ENCODE data around the gene MAP1LC3A. TPM values are rescaled to one million over a fixed set of nuclear protein-coding genes. Genes with fewer than 3 reads are reported as not detected.

The MAP1LC3A gene
- total and polyA plus RNA-seq, 8 donors = 11.7 to 98.4 (median 50.4) TPM

DNA sequence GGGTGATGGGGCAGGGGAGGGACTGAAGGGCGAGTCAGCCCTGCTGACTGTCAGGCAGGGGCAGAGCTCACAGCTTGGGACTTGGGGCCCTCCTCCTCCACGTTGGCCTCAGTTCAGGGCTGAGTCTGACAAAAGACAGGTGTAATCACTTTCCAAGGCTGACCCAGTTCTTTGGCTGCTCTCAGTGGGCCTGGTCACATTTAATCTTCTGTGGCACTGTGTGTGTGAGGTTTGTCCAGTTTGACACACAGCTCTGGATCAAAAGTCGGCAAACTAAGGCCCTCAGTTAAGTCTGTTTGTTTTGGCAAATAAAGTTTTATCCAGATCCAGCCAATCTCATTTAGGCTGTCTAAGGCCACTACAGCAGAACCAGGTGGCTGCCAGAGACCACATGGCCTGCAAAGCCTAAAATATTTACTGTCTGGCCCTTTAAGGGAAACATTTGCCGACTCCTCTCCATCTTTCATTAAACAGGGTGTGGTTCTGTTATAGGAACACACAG lies 5.1 kb upstream of the MAP1LC3A start:
- H3K27ac ChIP-seq = peak overlapping the region; percentile 16 to 78 (median 48)
- intact Hi-C loops (cut with DNase I; ENCODE audit: low total_unique reads) = no loop called here
- 17 to 33% (median 23%) methylated on average over 4 of the region's 4 CpGs for WGBS, 5 donors

DNA sequence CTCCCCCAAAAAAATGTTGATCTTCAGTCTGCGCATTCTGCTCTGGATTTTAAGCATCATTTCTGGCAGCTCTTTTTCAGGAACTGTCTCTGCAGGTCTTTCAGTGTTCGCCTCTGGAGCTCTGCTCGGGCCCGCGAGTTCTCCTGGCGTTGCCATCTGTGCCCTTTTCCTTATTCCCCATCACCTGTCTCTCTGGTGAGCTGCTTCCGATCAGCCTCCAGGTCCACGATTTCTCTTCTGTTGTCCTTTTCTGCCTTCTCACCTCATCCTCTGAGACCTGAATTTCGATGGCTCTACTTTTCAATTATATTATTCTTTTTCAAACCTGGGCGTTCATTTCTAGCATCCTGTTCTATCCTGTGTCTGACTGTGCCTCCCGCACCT lies 590 bp upstream of the MAP1LC3A start:
- Histone ChIP-seq H3K4me3 (peak overlapping the region; percentile 60 to 89 (median 76)), H3K36me3 (peaks cover 0 to 3% (median 0%) of the 10 kb centered on the region in 4 donors), H3K27ac (peak overlapping the region; percentile 74 to 97 (median 95)), H3K27me3 (no peaks in the 10 kb centered on the region), H3K4me1 (peaks cover 10 to 35% (median 29%) of the 10 kb centered on the region in 4 donors), H3K9me3 (no peaks in the 10 kb centered on the region)
- intact Hi-C loops (cut with DNase I; ENCODE audit: low total_unique reads) = no loop called here
- WGBS, 5 donors = 21 to 28% (median 25%) methylated on average over 11 of the region's 11 CpGs
- TF ChIP-seq POLR2A (IDR thresholded peaks at IDR 0.05) = no peak
- no peak for TF ChIP-seq CTCF (IDR thresholded peaks at IDR 0.05)
- TF ChIP-seq EP300 (IDR thresholded peaks at IDR 0.05) = no peak
- no peak for TF ChIP-seq POLR2AphosphoS5 (IDR thresholded peaks at IDR 0.05)
- peak in 1 of 2 donors; percentile 48 for DNase-seq

More for the DNA sequence above, 5.1 kb upstream of the MAP1LC3A start:
- H3K36me3 ChIP-seq = no peaks in the 10 kb centered on the region
- TF ChIP-seq CTCF (IDR thresholded peaks at IDR 0.05) (no peak), EP300 (IDR thresholded peaks at IDR 0.05) (no peak), POLR2A (IDR thresholded peaks at IDR 0.05) (no peak), POLR2AphosphoS5 (IDR thresholded peaks at IDR 0.05) (peak in 1 of 3 donors; percentile 35)
- DNase-seq = peak; percentile 41 to 77
- H3K27me3 ChIP-seq = no peaks in the 10 kb centered on the region
- H3K4me1 ChIP-seq = peaks cover 0 to 30% (median 23%) of the 10 kb centered on the region in 4 donors
- no peak overlapping the region for H3K4me3 ChIP-seq
- no peaks in the 10 kb centered on the region for H3K9me3 ChIP-seq

- Histone ChIP-seq H3K4me3 (peak overlapping the region; percentile 60 to 89 (median 76)), H3K27me3 (no peaks in the 10 kb centered on the region), H3K9me3 (no peaks in the 10 kb centered on the region), H3K4me1 (peaks cover 10 to 24% (median 18%) of the 10 kb centered on the region in 4 donors), H3K36me3 (peaks cover 0 to 4% (median 0%) of the 10 kb centered on the region in 4 donors), H3K27ac (peak overlapping the region; percentile 74 to 97 (median 95))
- WGBS, 5 donors = 53 to 64% (median 62%) methylated on average over 28 to 43 of the region's 43 CpGs
- intact Hi-C loops (cut with DNase I; ENCODE audit: low total_unique reads) = no loop called here
- DNase-seq = peak in 1 of 2 donors; percentile 58
- no peak for TF ChIP-seq CTCF (IDR thresholded peaks at IDR 0.05)
- TF ChIP-seq EP300 (IDR thresholded peaks at IDR 0.05) = no peak
- TF ChIP-seq POLR2AphosphoS5 (IDR thresholded peaks at IDR 0.05) = no peak
- TF ChIP-seq POLR2A (IDR thresholded peaks at IDR 0.05) = no peak
Observed at GRCh38 chr20:34559311-34560140, 1.0 kb downstream of the MAP1LC3A start.

GRCh38 chr20:34560141-34560523 lies 1.6 kb downstream of the MAP1LC3A start:
- Histone ChIP-seq H3K27ac (peak overlapping the region in 4 of 5 donors; percentile 91 to 97 (median 95)), H3K4me1 (peaks cover 10 to 24% (median 18%) of the 10 kb centered on the region in 4 donors), H3K4me3 (no peak overlapping the region), H3K36me3 (peaks cover 0 to 10% (median 0%) of the 10 kb centered on the region in 4 donors), H3K9me3 (no peaks in the 10 kb centered on the region), H3K27me3 (no peaks in the 10 kb centered on the region)
- peak in 1 of 2 donors; percentile 25 for DNase-seq
- 62 to 81% (median 73%) methylated on average over 2 to 12 of the region's 12 CpGs for WGBS, 5 donors
- TF ChIP-seq POLR2AphosphoS5 (IDR thresholded peaks at IDR 0.05) (no peak), POLR2A (IDR thresholded peaks at IDR 0.05) (no peak), CTCF (IDR thresholded peaks at IDR 0.05) (no peak), EP300 (IDR thresholded peaks at IDR 0.05) (no peak)
- intact Hi-C loops (cut with DNase I; ENCODE audit: low total_unique reads) = no loop called here

Measured in stomach (tissue), 9 donors.